ENCODE data around the gene RFNG. TPM values are rescaled to one million over a fixed set of nuclear protein-coding genes. Genes with fewer than 3 reads are reported as not detected.

The RFNG gene
- polyA plus RNA-seq, 4 donors: 35.4 to 43.8 (median 39.2) TPM

GRCh38 chr17:82031885-82032627, 19.6 kb downstream of the RFNG start:
- H3K27ac ChIP-seq (ENCODE audit: low read depth in 1 of 3, low read length in 2 of 3): no peak overlapping the region
- peak overlapping the region in 2 of 3 donors; percentile 29 to 60 for H3K4me3 ChIP-seq (ENCODE audit: low read depth in 1 of 3, low read length in 3 of 3)
- H3K36me3 ChIP-seq (ENCODE audit: control insufficient read depth in 3 of 3, insufficient read depth in 2 of 3, low read depth in 1 of 3, low read length in 3 of 3): peaks cover 0 to 65% (median 0%) of the 10 kb centered on the region in 3 donors
- peaks cover 7 to 27% (median 9%) of the 10 kb centered on the region in 3 donors for H3K4me1 ChIP-seq (ENCODE audit: control insufficient read depth in 3 of 3, insufficient read depth in 2 of 3, low read depth in 1 of 3, low read length in 2 of 3)
- no peaks in the 10 kb centered on the region for H3K9me3 ChIP-seq (ENCODE audit: control insufficient read depth in 2 of 2, insufficient read depth in 1 of 2, low read depth in 1 of 2, low read length in 1 of 2)
- peak; percentile 73 to 74 for DNase-seq
- no peak for FAIRE-seq
- H3K27me3 ChIP-seq (ENCODE audit: control insufficient read depth in 3 of 3, insufficient read depth in 3 of 3, low read length in 3 of 3): no peaks in the 10 kb centered on the region
- WGBS, 3 donors: 12 to 35% (median 15%) methylated on average over 27 to 59 of the region's 59 CpGs

GRCh38 chr17:82031303-82031884, 20.2 kb downstream of the RFNG start, which contains the start of gene RAC3:
Gene RAC3 (plus strand): TSS chr17:82031678. CDS start chr17:82031762, 84 bp downstream.
- H3K9me3 ChIP-seq (ENCODE audit: control insufficient read depth in 2 of 2, insufficient read depth in 1 of 2, low read depth in 1 of 2, low read length in 1 of 2): no peaks in the 10 kb centered on the region
- FAIRE-seq: no peak

GRCh38 chr17:82030470-82031302, 20.9 kb downstream of the RFNG start:
- 1% methylated on average over 78 to 94 of the region's 94 CpGs for WGBS, 3 donors
- Histone ChIP-seq H3K4me1 (ENCODE audit: control insufficient read depth in 3 of 3, insufficient read depth in 2 of 3, low read depth in 1 of 3, low read length in 2 of 3) (peaks cover 2 to 15% (median 6%) of the 10 kb centered on the region in 3 donors), H3K27ac (ENCODE audit: low read depth in 1 of 3, low read length in 2 of 3) (peak overlapping the region in 2 of 3 donors; percentile 9 to 47), H3K9me3 (ENCODE audit: control insufficient read depth in 2 of 2, insufficient read depth in 1 of 2, low read depth in 1 of 2, low read length in 1 of 2) (no peaks in the 10 kb centered on the region), H3K36me3 (ENCODE audit: control insufficient read depth in 3 of 3, insufficient read depth in 2 of 3, low read depth in 1 of 3, low read length in 3 of 3) (peaks cover 0 to 67% (median 0%) of the 10 kb centered on the region in 3 donors), H3K27me3 (ENCODE audit: control insufficient read depth in 3 of 3, insufficient read depth in 3 of 3, low read length in 3 of 3) (no peaks in the 10 kb centered on the region), H3K4me3 (ENCODE audit: low read depth in 1 of 3, low read length in 3 of 3) (peak overlapping the region; percentile 33 to 60 (median 39))
- FAIRE-seq: no peak
- peak; percentile 78 to 91 for DNase-seq

More at GRCh38 chr17:82031303-82031884, 20.2 kb downstream of the RFNG start, which contains the start of gene RAC3:
- Histone ChIP-seq H3K27me3 (ENCODE audit: control insufficient read depth in 3 of 3, insufficient read depth in 3 of 3, low read length in 3 of 3) (no peaks in the 10 kb centered on the region), H3K27ac (ENCODE audit: low read depth in 1 of 3, low read length in 2 of 3) (peak within 1 kb of the TSS in 2 of 3 donors; percentile 9 to 47), H3K4me3 (ENCODE audit: low read depth in 1 of 3, low read length in 3 of 3) (peak within 1 kb of the TSS; percentile 33 to 60 (median 39)), H3K4me1 (ENCODE audit: control insufficient read depth in 3 of 3, insufficient read depth in 2 of 3, low read depth in 1 of 3, low read length in 2 of 3) (peaks cover 4 to 21% (median 9%) of the 10 kb centered on the region in 3 donors), H3K36me3 (ENCODE audit: control insufficient read depth in 3 of 3, insufficient read depth in 2 of 3, low read depth in 1 of 3, low read length in 3 of 3) (peaks cover 0 to 67% (median 0%) of the 10 kb centered on the region in 3 donors)
- peak in 1 of 2 donors; percentile 39 for DNase-seq
- WGBS, 3 donors: 1 to 7% (median 1%) methylated on average over 3 to 96 of the region's 96 CpGs

- 63 to 78% (median 68%) methylated on average over 22 to 31 of the region's 31 CpGs for WGBS, 3 donors
- no peak for DNase-seq
- H3K4me3 ChIP-seq (ENCODE audit: low read depth in 1 of 3, low read length in 3 of 3): no peak overlapping the region
- H3K4me1 ChIP-seq (ENCODE audit: control insufficient read depth in 3 of 3, insufficient read depth in 2 of 3, low read depth in 1 of 3, low read length in 2 of 3): peaks cover 2 to 15% (median 6%) of the 10 kb centered on the region in 3 donors
- peaks cover 0 to 70% (median 0%) of the 10 kb centered on the region in 3 donors for H3K36me3 ChIP-seq (ENCODE audit: control insufficient read depth in 3 of 3, insufficient read depth in 2 of 3, low read depth in 1 of 3, low read length in 3 of 3)
- no peaks in the 10 kb centered on the region for H3K9me3 ChIP-seq (ENCODE audit: control insufficient read depth in 2 of 2, insufficient read depth in 1 of 2, low read depth in 1 of 2, low read length in 1 of 2)
- no peak for FAIRE-seq
- no peaks in the 10 kb centered on the region for H3K27me3 ChIP-seq (ENCODE audit: control insufficient read depth in 3 of 3, insufficient read depth in 3 of 3, low read length in 3 of 3)
- no peak overlapping the region for H3K27ac ChIP-seq (ENCODE audit: low read depth in 1 of 3, low read length in 2 of 3)
Measured at GRCh38 chr17:82029990-82030469, 21.6 kb downstream of the RFNG start.

GRCh38 chr17:82029391-82029790, 22.2 kb downstream of the RFNG start:
- WGBS, 3 donors: 92 to 95% (median 94%) methylated on average over 16 of the region's 16 CpGs
- Histone ChIP-seq H3K27ac (ENCODE audit: low read depth in 1 of 3, low read length in 2 of 3) (no peak overlapping the region), H3K36me3 (ENCODE audit: control insufficient read depth in 3 of 3, insufficient read depth in 2 of 3, low read depth in 1 of 3, low read length in 3 of 3) (peaks cover 0 to 68% (median 0%) of the 10 kb centered on the region in 3 donors), H3K4me1 (ENCODE audit: control insufficient read depth in 3 of 3, insufficient read depth in 2 of 3, low read depth in 1 of 3, low read length in 2 of 3) (peaks cover 2 to 20% (median 6%) of the 10 kb centered on the region in 3 donors), H3K9me3 (ENCODE audit: control insufficient read depth in 2 of 2, insufficient read depth in 1 of 2, low read depth in 1 of 2, low read length in 1 of 2) (no peaks in the 10 kb centered on the region), H3K27me3 (ENCODE audit: control insufficient read depth in 3 of 3, insufficient read depth in 3 of 3, low read length in 3 of 3) (no peaks in the 10 kb centered on the region), H3K4me3 (ENCODE audit: low read depth in 1 of 3, low read length in 3 of 3) (no peak overlapping the region)
- FAIRE-seq (no peak), DNase-seq (no peak)

GRCh38 chr17:82028966-82029365, 22.6 kb downstream of the RFNG start:
- Histone ChIP-seq H3K4me3 (ENCODE audit: low read depth in 1 of 3, low read length in 3 of 3) (no peak overlapping the region), H3K27ac (ENCODE audit: low read depth in 1 of 3, low read length in 2 of 3) (no peak overlapping the region), H3K27me3 (ENCODE audit: control insufficient read depth in 3 of 3, insufficient read depth in 3 of 3, low read length in 3 of 3) (no peaks in the 10 kb centered on the region), H3K4me1 (ENCODE audit: control insufficient read depth in 3 of 3, insufficient read depth in 2 of 3, low read depth in 1 of 3, low read length in 2 of 3) (peaks cover 2 to 24% (median 10%) of the 10 kb centered on the region in 3 donors), H3K36me3 (ENCODE audit: control insufficient read depth in 3 of 3, insufficient read depth in 2 of 3, low read depth in 1 of 3, low read length in 3 of 3) (peaks cover 0 to 65% (median 0%) of the 10 kb centered on the region in 3 donors), H3K9me3 (ENCODE audit: control insufficient read depth in 2 of 2, insufficient read depth in 1 of 2, low read depth in 1 of 2, low read length in 1 of 2) (no peaks in the 10 kb centered on the region)
- DNase-seq (no peak), FAIRE-seq (no peak)
- WGBS, 3 donors: 96 to 99% (median 98%) methylated on average over 9 of the region's 9 CpGs

- Histone ChIP-seq H3K4me1 (ENCODE audit: control insufficient read depth in 3 of 3, insufficient read depth in 2 of 3, low read depth in 1 of 3, low read length in 2 of 3) (peaks cover 4 to 28% (median 11%) of the 10 kb centered on the region in 3 donors), H3K27ac (ENCODE audit: low read depth in 1 of 3, low read length in 2 of 3) (no peak overlapping the region), H3K4me3 (ENCODE audit: low read depth in 1 of 3, low read length in 3 of 3) (no peak overlapping the region), H3K27me3 (ENCODE audit: control insufficient read depth in 3 of 3, insufficient read depth in 3 of 3, low read length in 3 of 3) (no peaks in the 10 kb centered on the region), H3K9me3 (ENCODE audit: control insufficient read depth in 2 of 2, insufficient read depth in 1 of 2, low read depth in 1 of 2, low read length in 1 of 2) (no peaks in the 10 kb centered on the region), H3K36me3 (ENCODE audit: control insufficient read depth in 3 of 3, insufficient read depth in 2 of 3, low read depth in 1 of 3, low read length in 3 of 3) (peaks cover 0 to 61% (median 0%) of the 10 kb centered on the region in 3 donors)
- FAIRE-seq (no peak), DNase-seq (no peak)
- WGBS, 3 donors: 91 to 97% (median 95%) methylated on average over 13 of the region's 13 CpGs
Measured at GRCh38 chr17:82028246-82028645, 23.4 kb downstream of the RFNG start.

Data from small intestine (tissue), 7 donors.